Neural progenitor cell (in vitro differentiated cells): ENCODE results near the gene LYPD5. TPM values are rescaled to one million over a fixed set of nuclear protein-coding genes. Genes with fewer than 3 reads are reported as not detected.

Source experiments
- DNase-seq: peaks from one replicate; pipeline ENCODE4 v3.0.0-alpha.2; 2016; ENCODE audit warnings: low spot score
- H2AFZ ChIP-seq: fragments of 200-600 bp; sonication (generic); replicated peaks from 2 replicates; pipeline ENCODE4 v1.6.1; 2016; ENCODE audit warnings: antibody characterized with exemption
- H3F3A ChIP-seq: fragments of 200-600 bp; sonication (generic); 2 replicates; pipeline ENCODE4 v1.6.1; 2016; ENCODE audit warnings: antibody characterized with exemption, low read depth
- H3K27ac ChIP-seq: fragments of 200-600 bp; sonication (generic); 2 replicates; pipeline ENCODE4 v1.5.1; 2016; ENCODE audit warnings: mild to moderate bottlenecking
- H3K27me3 ChIP-seq: fragments of 200-600 bp; sonication (generic); 2 replicates; pipeline ENCODE4 v1.6.1; 2016; ENCODE audit warnings: mild to moderate bottlenecking, moderate library complexity
- H3K36me3 ChIP-seq: fragments of 200-600 bp; sonication (generic); 2 replicates; pipeline ENCODE4 v1.5.1; 2016
- H3K4me1 ChIP-seq: fragments of 200-600 bp; sonication (generic); 2 replicates; pipeline ENCODE4 v1.6.1; 2016; ENCODE audit warnings: mixed run types
- H3K4me2 ChIP-seq: fragments of 200-600 bp; sonication (generic); 2 replicates; pipeline ENCODE4 v1.6.1; 2016
- H3K4me3 ChIP-seq: fragments of 200-600 bp; sonication (generic); 2 replicates; pipeline ENCODE4 v1.5.1; 2016
- H3K79me2 ChIP-seq: fragments of 200-600 bp; sonication (generic); 2 replicates; pipeline ENCODE4 v1.6.1; 2016; ENCODE audit warnings: low read depth
- H3K9ac ChIP-seq: fragments of 200-600 bp; sonication (generic); 2 replicates; pipeline ENCODE4 v1.6.1; 2016
- H3K9me3 ChIP-seq: fragments of 200-600 bp; sonication (generic); 2 replicates; pipeline ENCODE4 v1.5.1; 2016; ENCODE audit warnings: low read depth
- H4K20me1 ChIP-seq: fragments of 200-600 bp; sonication (generic); 2 replicates; pipeline ENCODE4 v1.6.1; 2016; ENCODE audit warnings: low read depth
- H3K27ac Mint-ChIP-seq: 3 replicates; pipeline ENCODE4 v1.8.0; 2021; ENCODE audit warnings: mixed read lengths
- H3K27me3 Mint-ChIP-seq: 2 replicates; pipeline ENCODE4 v1.8.0; 2022; ENCODE audit warnings: low read depth, mild to moderate bottlenecking, inconsistent platforms, moderate library complexity, mixed read lengths; ENCODE audit not compliant: insufficient read depth
- H3K36me3 Mint-ChIP-seq: 3 replicates; pipeline ENCODE4 v1.8.0; 2021; ENCODE audit warnings: mixed read lengths
- H3K4me1 Mint-ChIP-seq: 3 replicates; pipeline ENCODE4 v1.8.0; 2021; ENCODE audit warnings: mixed read lengths
- H3K4me3 Mint-ChIP-seq: 3 replicates; pipeline ENCODE4 v1.8.0; 2021; ENCODE audit warnings: mild to moderate bottlenecking, moderate library complexity, mixed read lengths
- H3K9me3 Mint-ChIP-seq: 3 replicates; pipeline ENCODE4 v1.8.0; 2020; ENCODE audit warnings: mixed read lengths
- EZH2 ChIP-seq: fragments of 200-600 bp; sonication (generic); IDR thresholded peaks from 2 replicates; pipeline ENCODE4 v1.6.1; 2017; ENCODE audit warnings: antibody characterized with exemption, mild to moderate bottlenecking, moderate library complexity
- EZH2phosphoT487 ChIP-seq: fragments of 200-600 bp; sonication (generic); IDR thresholded peaks from 2 replicates; pipeline ENCODE4 v1.6.1; 2017; ENCODE audit warnings: antibody characterized with exemption
- total RNA-seq: library from RNA; depleted of rRNA; stranded (reverse); fragments of >200 nt; gene quantifications from 2 replicates; pipeline ENCODE4 v1.2.3, GENCODE V29; 2015; ENCODE audit warnings: low replicate concordance
- TF ChIP-seq, protein P1 (sequence below): fragments of 200-600 bp; sonication (generic); IDR thresholded peaks from 2 replicates; pipeline ENCODE4 v1.5.1; 2017; ENCODE audit warnings: antibody characterized with exemption, mild to moderate bottlenecking

LYPD5 gene
- 0.12 TPM in 1 of 2 replicates, not detected in the other for total RNA-seq

- DNase-seq: no peak
- H3K4me1 Mint-ChIP-seq: no peaks in the 10 kb centered on the region
- no peaks in the 10 kb centered on the region for H3K36me3 ChIP-seq
- no peak within 1 kb of the TSS for H3K4me3 ChIP-seq
- H3K36me3 Mint-ChIP-seq: no peaks in the 10 kb centered on the region
- no peaks in the 10 kb centered on the region for H3K9me3 ChIP-seq
- no peaks in the 10 kb centered on the region for H3F3A ChIP-seq
- H3K27ac ChIP-seq: no peak within 1 kb of the TSS
- no peak within 1 kb of the TSS for H2AFZ ChIP-seq
- H3K27ac Mint-ChIP-seq: no peak within 1 kb of the TSS
- peaks cover 42% of the 10 kb centered on the region for H3K27me3 ChIP-seq
- peaks cover 35% of the 10 kb centered on the region for H3K27me3 Mint-ChIP-seq
- H4K20me1 ChIP-seq: no peaks in the 10 kb centered on the region
- no peak within 1 kb of the TSS for H3K4me2 ChIP-seq
- H3K9ac ChIP-seq: no peak within 1 kb of the TSS
- peaks cover 2% of the 10 kb centered on the region for H3K9me3 Mint-ChIP-seq
- no peaks in the 10 kb centered on the region for H3K79me2 ChIP-seq
- peak within 1 kb of the TSS; percentile 24 for H3K4me3 Mint-ChIP-seq
- no peaks in the 10 kb centered on the region for H3K4me1 ChIP-seq
- TF ChIP-seq, protein P1, sequence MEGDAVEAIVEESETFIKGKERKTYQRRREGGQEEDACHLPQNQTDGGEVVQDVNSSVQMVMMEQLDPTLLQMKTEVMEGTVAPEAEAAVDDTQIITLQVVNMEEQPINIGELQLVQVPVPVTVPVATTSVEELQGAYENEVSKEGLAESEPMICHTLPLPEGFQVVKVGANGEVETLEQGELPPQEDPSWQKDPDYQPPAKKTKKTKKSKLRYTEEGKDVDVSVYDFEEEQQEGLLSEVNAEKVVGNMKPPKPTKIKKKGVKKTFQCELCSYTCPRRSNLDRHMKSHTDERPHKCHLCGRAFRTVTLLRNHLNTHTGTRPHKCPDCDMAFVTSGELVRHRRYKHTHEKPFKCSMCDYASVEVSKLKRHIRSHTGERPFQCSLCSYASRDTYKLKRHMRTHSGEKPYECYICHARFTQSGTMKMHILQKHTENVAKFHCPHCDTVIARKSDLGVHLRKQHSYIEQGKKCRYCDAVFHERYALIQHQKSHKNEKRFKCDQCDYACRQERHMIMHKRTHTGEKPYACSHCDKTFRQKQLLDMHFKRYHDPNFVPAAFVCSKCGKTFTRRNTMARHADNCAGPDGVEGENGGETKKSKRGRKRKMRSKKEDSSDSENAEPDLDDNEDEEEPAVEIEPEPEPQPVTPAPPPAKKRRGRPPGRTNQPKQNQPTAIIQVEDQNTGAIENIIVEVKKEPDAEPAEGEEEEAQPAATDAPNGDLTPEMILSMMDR: no peak
- no peak for TF ChIP-seq EZH2
- no peak for TF ChIP-seq EZH2phosphoT487
Measured at GRCh38 chr19:43802216-43802951, at the start of gene LYPD5. TSS of gene LYPD5 (minus strand) at chr19:43802447. CDS start at chr19:43802380, 67 bp downstream.

DNA sequence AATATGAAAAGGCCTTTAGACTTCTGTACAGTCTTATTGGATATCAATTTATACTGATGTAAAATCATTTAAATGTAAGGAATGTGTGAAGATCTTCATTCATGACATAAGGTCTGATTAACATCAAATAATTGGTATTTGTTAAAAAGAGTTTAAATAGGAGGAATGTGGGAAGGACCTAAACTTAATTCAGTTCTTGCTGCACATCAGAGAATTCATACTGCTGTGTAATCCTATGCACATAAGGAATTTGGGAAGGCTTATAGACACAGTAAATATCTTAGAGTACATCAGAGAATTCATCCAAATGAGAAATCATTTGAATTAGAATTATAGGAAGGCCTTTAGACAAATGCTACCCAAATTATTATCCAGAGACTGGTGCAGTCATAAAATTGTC lies 46.6 kb upstream of the LYPD5 start:
- Mint-ChIP-seq H3K9me3 (peaks cover 68% of the 10 kb centered on the region), H3K27me3 (no peaks in the 10 kb centered on the region), H3K27ac (no peak overlapping the region), H3K4me1 (no peaks in the 10 kb centered on the region), H3K4me3 (no peak overlapping the region), H3K36me3 (peaks cover 39% of the 10 kb centered on the region)
- Histone ChIP-seq H2AFZ (no peak overlapping the region), H3K4me3 (no peak overlapping the region), H3K4me1 (no peaks in the 10 kb centered on the region), H3K27me3 (no peaks in the 10 kb centered on the region), H3K9me3 (peaks cover 26% of the 10 kb centered on the region), H3K36me3 (peaks cover 36% of the 10 kb centered on the region), H3K27ac (no peak overlapping the region), H3K9ac (no peak overlapping the region), H3K4me2 (no peak overlapping the region), H3F3A (no peaks in the 10 kb centered on the region), H4K20me1 (no peaks in the 10 kb centered on the region), H3K79me2 (no peaks in the 10 kb centered on the region)
- TF ChIP-seq, protein P1: no peak
- TF ChIP-seq EZH2phosphoT487 (no peak), EZH2 (no peak)
- no peak for DNase-seq

- H4K20me1 ChIP-seq: no peaks in the 10 kb centered on the region
- no peaks in the 10 kb centered on the region for H3K79me2 ChIP-seq
- H3K9me3 Mint-ChIP-seq: peaks cover 66% of the 10 kb centered on the region
- H3K4me1 Mint-ChIP-seq: no peaks in the 10 kb centered on the region
- peaks cover 43% of the 10 kb centered on the region for H3K36me3 Mint-ChIP-seq
- peaks cover 26% of the 10 kb centered on the region for H3K9me3 ChIP-seq
- no peaks in the 10 kb centered on the region for H3F3A ChIP-seq
- no peak overlapping the region for H3K4me2 ChIP-seq
- TF ChIP-seq EZH2phosphoT487 (no peak), EZH2 (no peak)
- TF ChIP-seq, protein P1: no peak
- no peak overlapping the region for H3K4me3 ChIP-seq
- H3K27me3 ChIP-seq: no peaks in the 10 kb centered on the region
- H3K4me1 ChIP-seq: no peaks in the 10 kb centered on the region
- no peak overlapping the region for H3K4me3 Mint-ChIP-seq
- peak; percentile 2 for DNase-seq
- no peak overlapping the region for H3K27ac ChIP-seq
- no peaks in the 10 kb centered on the region for H3K27me3 Mint-ChIP-seq
- H3K27ac Mint-ChIP-seq: no peak overlapping the region
- peaks cover 45% of the 10 kb centered on the region for H3K36me3 ChIP-seq
- no peak overlapping the region for H3K9ac ChIP-seq
- H2AFZ ChIP-seq: no peak overlapping the region
Measured at GRCh38 chr19:43847884-43848283, 45.6 kb upstream of the LYPD5 start.
